Glomerular endothelial cell (primary cell): Measurements from ENCODE around the gene CD14. TPM values are rescaled to one million over a fixed set of nuclear protein-coding genes. Genes with fewer than 3 reads are reported as not detected.
"Not testable (repeated sequence)": the region's sequence is repeated elsewhere in the genome, so short reads cannot be mapped to it uniquely, and the experiment has no call there.

Experiments
- DNase-seq: peaks from one replicate; pipeline ENCODE4 v3.0.0-alpha.2; 2011; ENCODE audit warnings: low read depth, low spot score; ENCODE audit errors: extremely low read depth
- total RNA-seq: library from RNA; depleted of rRNA; stranded (reverse); fragments of >200 nt; gene quantifications from 2 replicates; pipeline ENCODE4 v1.2.3, GENCODE V29; 2015

The CD14 gene
- total RNA-seq, 1 donor from 2014 or later = 0.23 TPM

DNA sequence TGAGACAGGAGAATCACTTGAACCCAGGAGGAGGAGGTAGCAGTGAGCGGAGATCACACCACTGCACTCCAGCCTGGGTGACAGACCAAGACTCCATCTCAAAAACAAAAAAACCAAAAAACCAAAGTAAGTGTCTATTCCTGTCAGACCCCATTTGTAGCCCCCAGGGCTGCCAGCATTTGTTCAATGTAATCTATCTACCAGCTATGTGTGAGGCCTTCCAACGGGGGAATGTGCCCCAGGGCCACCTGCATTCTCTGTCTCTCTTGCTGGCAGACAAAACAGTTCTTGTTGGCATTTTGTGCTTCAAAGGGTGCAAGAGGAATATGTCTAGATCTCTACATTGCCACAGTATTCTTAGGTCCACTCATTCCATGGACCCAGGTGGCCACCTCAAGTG lies 34.1 kb downstream of the CD14 start:
- DNase-seq = no peak

- DNase-seq = no peak
Observed at GRCh38 chr5:140596321-140596741, 36.6 kb downstream of the CD14 start.

- DNase-seq = no peak
Observed at GRCh38 chr5:140595538-140596300, 37.3 kb downstream of the CD14 start.

DNA sequence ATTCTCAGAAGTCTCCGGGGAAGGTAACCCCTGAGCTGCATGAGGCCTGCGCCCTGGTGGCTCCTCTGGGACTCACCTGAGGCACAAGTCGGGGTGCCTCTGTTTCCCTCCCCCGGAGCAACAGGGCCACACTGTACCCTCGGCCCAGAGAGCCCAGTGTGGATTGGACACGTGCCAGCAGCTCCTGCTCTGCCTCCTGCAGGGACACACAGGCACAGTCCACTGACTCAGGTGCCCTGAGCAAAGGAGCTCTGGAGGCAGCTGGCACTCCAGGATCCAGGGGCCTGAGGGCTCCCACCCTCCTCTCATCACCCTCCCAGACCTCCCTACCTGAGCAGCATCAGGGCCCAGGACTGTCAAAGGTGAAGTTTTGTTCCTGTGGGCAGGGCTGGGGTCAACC lies 38.8 kb downstream of the CD14 start:
- DNase-seq = no peak

DNA sequence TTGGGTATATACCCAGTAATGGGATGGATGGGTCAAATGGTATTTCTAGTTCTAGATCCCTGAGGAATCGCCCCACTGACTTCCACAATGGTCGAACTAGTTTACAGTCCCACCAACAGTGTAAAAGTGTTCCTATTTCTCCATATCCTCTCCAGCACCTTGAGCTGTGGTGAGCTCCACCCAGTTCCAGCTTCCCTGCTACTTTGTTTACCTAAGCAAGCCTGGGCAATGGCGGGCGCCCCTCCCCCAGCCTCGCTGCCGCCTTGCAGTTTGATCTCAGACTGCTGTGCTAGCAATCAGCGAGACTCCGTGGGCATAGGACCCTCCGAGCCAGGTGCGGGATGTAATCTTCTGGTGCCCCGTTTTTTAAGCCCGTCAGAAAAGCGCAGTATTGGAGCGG lies 39.9 kb downstream of the CD14 start:
- DNase-seq = not testable (repeated sequence)

DNA sequence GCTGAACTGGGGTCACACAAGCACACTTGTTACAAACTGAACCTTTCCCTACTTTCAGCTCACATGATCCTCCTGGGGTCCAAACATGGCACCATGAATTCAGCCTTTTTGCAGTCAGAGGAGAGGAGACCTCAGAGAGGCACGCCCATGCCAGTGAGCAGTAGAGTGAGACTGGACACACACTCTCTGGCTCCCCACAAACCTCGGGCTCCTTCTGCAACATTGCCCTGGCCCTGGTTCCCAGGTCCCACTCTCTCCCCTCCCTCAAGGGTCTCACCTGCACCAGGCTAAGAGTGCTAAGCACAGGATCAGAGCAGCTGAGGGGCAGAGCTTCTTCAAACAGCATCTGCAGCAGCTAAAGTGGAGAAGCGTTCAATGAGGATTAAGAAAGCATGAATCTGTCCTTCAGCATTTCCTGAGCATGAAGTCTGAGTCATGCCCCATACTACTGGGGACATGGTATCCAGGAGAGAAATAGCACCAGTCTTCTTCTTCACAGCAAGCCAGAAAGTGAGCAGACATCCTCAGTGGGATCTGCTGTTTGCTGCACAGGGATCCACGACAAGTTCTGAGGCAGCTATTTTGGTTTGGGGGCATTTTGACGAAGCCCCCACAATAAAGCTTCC lies 41.1 kb downstream of the CD14 start:
- DNase-seq = no peak

DNA sequence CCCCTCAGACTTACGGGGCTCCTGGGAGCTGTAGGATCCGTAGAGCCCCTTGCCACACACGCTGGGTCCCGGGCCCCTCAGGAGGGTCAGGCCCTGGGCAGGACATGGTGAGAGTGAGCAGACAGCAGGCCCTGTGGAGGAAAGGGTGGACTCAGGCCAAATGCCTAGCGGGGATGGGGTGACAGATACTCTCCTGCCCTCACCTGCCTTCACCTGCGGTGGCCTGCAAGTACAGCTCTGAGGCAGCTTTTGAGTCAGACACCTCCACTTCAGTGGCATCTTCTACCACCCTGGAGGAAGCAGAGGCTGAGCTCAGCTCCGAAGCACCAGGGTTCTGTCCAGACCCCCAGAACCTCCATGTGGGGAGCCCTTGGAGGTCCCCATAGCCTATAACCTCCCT lies 42.1 kb downstream of the CD14 start:
- DNase-seq = no peak

DNA sequence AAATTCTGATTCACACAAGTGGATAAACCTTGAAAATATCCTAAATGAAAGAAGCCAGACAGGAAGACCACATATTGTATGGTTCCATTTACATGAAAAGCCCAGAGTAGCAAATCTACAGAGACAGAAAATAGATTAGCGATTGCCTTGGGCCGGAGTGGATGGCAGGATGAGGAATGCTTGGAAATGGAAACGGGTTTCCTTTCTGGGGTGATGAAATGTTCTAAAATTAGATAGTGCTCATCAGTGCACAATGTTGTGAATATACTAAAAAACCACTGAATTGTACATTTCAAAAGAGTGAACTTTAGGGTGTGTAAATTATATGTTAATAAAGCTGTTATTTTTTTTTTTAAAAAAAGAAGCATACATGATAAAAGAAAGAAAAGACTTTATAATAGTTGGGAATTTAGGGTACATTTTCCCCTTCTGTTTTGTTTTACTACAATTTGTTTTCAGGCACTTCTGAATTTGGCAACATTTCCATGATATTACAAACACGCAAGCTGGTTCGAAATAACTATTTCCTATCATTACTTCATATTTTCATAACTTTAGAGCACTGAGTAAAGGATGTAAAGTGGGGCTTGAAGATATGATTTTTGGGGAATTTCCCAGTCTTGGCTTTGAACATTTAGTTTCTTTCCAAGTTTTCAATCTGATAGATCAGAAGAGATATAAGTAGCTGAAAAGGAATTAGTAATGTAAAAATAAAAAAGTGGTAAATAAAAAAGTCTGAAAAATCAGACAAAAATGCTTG lies 44.5 kb downstream of the CD14 start:
- DNase-seq = no peak

- no peak for DNase-seq
Observed at GRCh38 chr5:140587495-140587894, 45.5 kb downstream of the CD14 start.

Other genes with a start within 250 kb of the CD14 start
- 42.1 and 59.7 TPM in 2 replicates for gene ANKHD1, start 231.3 kb downstream of the CD14 start, total RNA-seq
- 1.3 and 3.0 TPM in 2 replicates for gene EIF4EBP3, start 85.5 kb downstream of the CD14 start, total RNA-seq
- 24.3 and 38.4 TPM in 2 replicates for gene SRA1, start 75.7 kb downstream of the CD14 start, total RNA-seq
- gene APBB3, start 68.6 kb downstream of the CD14 start, total RNA-seq = 10.4 and 16.5 TPM in 2 replicates
- gene SLC35A4, start 68.3 kb downstream of the CD14 start, total RNA-seq = 42.1 and 47.1 TPM in 2 replicates
- gene TMCO6, start 6.3 kb upstream of the CD14 start, total RNA-seq = 31.9 and 49.7 TPM in 2 replicates
- 44.9 and 58.9 TPM in 2 replicates for gene NDUFA2, start 14.5 kb upstream of the CD14 start, total RNA-seq
- 76.4 and 90.9 TPM in 2 replicates for gene IK, start 14.7 kb upstream of the CD14 start, total RNA-seq
- gene WDR55, start 31.7 kb upstream of the CD14 start, total RNA-seq = 20.5 and 21.3 TPM in 2 replicates
- 0.29 and 1.1 TPM in 2 replicates for gene DND1, start 40.4 kb upstream of the CD14 start, total RNA-seq
- 76.7 and 101 TPM in 2 replicates for gene HARS1, start 58.2 kb upstream of the CD14 start, total RNA-seq
- 28.4 and 32.1 TPM in 2 replicates for gene HARS2, start 58.3 kb upstream of the CD14 start, total RNA-seq
- 21.1 and 24.3 TPM in 2 replicates for gene ZMAT2, start 67.3 kb upstream of the CD14 start, total RNA-seq
- 0.06 TPM in 1 of 2 replicates, not detected in the other for gene PCDHA1, start 153.0 kb upstream of the CD14 start, total RNA-seq
- 0.15 TPM in 1 of 2 replicates, not detected in the other for gene PCDHA2, start 161.7 kb upstream of the CD14 start, total RNA-seq
- gene PCDHA3, start 167.9 kb upstream of the CD14 start, total RNA-seq = 0.05 and 0.35 TPM in 2 replicates
- gene PCDHA4, start 173.9 kb upstream of the CD14 start, total RNA-seq = 0.29 TPM in 1 of 2 replicates, not detected in the other
- gene PCDHA5, start 188.4 kb upstream of the CD14 start, total RNA-seq = 0.18 TPM in 1 of 2 replicates, not detected in the other
- gene PCDHA6, start 194.8 kb upstream of the CD14 start, total RNA-seq = 0.23 and 0.58 TPM in 2 replicates
- gene PCDHA7, start 201.1 kb upstream of the CD14 start, total RNA-seq = 0.05 and 0.64 TPM in 2 replicates
- 0.18 TPM in 1 of 2 replicates, not detected in the other for gene PCDHA8, start 208.0 kb upstream of the CD14 start, total RNA-seq
- gene PCDHA9, start 215.2 kb upstream of the CD14 start, total RNA-seq = 0.06 and 0.19 TPM in 2 replicates
- gene PCDHA10, start 222.7 kb upstream of the CD14 start, total RNA-seq = under 0.01 and 0.47 TPM in 2 replicates
- 0.23 TPM in 1 of 2 replicates, not detected in the other for gene PCDHA11, start 235.8 kb upstream of the CD14 start, total RNA-seq
- not detected in 2 replicates for gene PCDHA12, start 242.1 kb upstream of the CD14 start, total RNA-seq
- gene PCDHA13, start 248.9 kb upstream of the CD14 start, total RNA-seq = 0.10 and 0.12 TPM in 2 replicates